ENCODE data around the gene LCN10.
"Not testable (repeated sequence)": the region's sequence is repeated elsewhere in the genome, so short reads cannot be mapped to it uniquely, and the experiment has no call there.

LCN10 gene

DNA sequence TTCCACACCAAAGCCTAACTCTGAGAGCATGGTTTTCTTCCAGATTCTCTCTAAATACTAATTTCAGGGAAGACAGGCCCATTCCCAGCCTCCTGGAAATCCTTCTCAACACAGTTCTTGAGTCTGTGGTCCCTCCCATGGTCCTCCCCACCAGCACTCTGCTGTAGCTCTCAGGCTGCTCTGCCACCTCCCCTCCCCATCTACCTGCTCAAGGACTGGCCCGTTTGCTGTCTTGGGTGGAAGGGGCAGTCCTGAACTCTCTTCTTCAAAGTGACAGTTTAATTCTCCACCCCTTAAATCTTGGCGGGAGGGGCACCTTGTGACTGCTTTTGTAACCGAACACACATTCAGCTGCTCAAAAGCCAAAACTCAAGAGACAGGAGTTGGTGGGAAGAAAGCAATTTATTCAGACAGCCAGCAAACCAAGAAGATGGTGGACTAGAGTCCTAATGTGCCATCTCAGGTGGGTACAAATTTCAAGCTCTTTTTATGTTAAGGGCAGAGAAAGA, 29.2 kb upstream of the LCN10 start:
- DNase-seq, result no peak

DNA sequence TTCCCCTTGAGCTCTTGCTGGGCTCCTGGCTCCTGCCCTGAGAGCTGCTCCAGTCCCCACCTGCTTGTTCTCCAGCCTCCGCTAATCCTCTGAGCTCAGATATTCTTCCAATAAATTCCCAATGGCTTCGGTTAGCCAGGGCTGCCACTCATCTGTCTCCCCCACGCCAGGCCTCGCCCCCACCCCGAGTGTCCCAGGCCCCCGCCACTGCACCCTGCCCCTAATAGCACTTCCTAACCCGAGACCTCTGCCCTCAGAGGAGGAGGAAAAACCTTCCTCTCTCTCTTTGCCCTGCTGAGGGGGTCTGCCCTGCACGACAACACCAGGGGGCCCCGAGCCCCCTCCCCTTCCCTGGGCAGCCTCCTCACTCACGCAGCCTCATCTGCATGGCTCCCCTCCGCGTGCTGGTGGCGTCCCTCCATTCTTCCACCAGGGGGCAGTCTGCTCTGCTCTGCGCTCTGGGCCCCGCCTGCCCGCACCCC, 27.0 kb upstream of the LCN10 start:
- no peak for DNase-seq

DNA sequence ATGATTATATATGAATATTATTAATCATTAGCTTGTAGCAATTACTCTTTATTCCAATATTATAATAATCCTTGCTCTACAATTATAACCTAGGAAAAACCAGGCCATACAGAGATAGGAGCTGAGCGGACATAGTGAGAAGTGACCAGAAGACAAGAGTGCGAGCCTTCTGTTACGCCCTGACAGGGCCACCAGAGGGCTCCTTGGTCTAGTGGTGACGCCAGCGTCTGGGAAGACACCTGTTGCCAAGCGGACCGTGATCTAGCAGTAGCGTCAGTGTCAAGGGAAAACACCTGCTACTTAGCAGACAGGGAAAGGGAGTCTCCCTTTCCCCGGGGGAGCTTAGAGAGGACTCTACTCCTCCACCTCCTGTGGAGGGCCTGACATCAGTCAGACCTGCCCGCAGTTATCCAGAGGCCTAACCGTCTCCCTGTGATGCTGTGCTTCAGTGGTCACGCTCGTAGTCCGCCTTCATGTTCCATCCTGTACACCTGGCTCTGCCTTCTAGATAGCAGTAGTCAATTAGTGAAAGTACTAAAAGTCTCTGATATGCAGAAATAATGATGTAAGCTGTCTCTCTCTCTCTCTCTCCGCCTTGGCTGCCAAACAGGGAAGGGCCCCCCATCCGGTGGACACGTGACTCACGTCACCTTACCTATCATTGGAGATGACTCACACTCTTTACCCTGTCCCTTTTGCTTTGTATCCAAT, 23.8 kb upstream of the LCN10 start:
- DNase-seq, result not testable (repeated sequence)

DNA sequence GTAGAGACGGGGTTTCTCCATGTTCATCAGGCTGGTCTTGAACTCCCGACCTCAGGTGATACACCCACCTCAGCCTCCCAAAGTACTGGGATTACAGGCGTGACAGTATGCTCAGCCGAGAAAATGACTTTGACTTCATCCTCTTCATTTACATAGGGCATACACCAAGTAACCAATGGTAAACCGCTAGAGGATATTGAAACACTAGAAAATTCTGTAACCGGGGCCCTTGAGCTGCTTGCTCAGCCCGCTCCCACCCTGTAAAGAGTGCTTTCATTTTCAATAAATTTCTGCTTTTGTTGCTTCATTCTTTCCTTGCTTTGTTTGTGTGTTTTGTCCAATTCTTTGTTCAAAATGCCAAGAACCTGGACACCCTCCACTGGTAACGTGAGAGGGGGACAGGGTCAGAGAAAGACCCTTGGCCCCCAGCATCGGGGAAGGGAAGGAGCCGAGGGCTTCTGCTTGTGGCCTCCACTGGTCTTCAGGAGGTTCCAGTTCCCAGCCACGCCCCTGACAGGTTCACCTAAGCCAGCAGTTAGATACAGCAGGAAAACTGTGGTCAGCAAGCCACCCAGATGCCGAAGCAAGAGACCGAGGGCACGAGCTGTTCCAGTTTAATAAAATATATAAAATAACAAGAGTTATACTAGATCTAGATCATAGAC, 23.1 kb upstream of the LCN10 start:
- DNase-seq, result not testable (repeated sequence)

DNA sequence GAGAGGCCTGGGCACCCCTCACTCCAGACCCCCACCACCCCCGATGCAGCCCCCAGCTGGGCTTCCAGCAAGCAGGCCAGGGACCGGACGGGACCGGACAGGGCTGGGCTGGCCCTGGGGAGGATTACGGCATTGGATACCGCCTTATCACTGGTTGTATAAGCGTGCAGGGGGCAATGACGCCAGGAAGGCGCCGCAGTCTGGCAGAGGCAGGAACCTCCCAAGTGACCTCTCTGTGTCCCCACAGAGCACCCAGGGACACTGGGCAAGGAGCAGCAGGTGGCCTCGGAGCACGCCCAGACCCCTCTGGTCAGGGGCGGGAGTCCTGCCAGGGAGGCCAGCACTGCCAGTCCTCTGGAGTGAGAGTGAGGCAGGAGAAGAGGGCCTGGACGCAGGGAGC, 22.3 kb upstream of the LCN10 start:
- DNase-seq, result no peak

DNA sequence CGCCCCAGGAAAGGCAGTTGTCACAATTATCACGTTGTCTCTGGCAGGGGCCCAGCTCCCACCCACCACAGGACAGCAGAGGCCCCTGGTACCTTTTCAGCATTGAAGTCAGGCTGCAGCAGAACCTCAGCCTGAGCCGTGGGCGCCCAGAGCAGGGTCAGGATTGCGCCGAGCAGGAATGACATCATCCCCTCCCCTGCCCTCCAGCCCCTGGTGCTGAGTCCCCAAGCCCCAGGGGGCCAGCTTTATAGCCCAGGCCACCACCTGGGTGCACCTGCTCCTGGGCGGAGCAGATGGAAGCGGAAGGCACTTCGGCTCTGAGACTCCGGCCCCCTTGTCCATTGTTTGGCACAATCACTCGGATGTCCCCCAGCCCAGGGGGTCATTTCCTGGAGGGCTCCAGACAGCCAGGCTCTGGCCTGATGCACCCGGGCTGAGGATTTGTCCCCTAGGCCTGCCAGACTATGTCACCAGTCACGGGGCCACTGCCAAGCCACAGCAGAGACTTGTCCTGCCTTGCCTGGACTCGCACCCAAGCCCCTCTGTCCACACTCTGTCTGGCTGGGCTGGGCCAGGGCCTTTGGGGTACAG, 21.7 kb upstream of the LCN10 start, which contains the start of gene LCN15:
Gene LCN15 (minus strand): TSS at position 218 of the 591 bp plus-strand sequence. CDS start 30 bp downstream, at position 188.
- DNase-seq, result no peak

DNA sequence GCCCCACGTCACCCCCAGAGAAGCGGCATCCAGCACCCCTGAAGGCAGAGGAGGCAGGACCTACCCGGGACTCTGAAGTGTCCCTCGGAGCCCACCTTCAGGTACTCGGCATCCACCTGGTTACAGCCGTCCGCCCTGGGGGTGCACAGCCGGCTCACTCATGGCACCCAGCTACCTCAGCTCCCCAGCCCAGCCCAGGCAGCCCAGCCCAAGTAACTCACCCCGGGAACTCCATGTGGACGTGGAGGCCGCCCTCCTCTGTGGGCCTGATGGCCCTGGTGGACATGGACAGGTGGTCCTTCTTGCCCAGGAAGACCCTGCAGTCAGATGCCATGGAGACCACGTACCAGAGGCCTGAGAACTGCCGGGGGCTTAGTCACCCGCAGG, 20.9 kb upstream of the LCN10 start:
- no peak for DNase-seq

DNA sequence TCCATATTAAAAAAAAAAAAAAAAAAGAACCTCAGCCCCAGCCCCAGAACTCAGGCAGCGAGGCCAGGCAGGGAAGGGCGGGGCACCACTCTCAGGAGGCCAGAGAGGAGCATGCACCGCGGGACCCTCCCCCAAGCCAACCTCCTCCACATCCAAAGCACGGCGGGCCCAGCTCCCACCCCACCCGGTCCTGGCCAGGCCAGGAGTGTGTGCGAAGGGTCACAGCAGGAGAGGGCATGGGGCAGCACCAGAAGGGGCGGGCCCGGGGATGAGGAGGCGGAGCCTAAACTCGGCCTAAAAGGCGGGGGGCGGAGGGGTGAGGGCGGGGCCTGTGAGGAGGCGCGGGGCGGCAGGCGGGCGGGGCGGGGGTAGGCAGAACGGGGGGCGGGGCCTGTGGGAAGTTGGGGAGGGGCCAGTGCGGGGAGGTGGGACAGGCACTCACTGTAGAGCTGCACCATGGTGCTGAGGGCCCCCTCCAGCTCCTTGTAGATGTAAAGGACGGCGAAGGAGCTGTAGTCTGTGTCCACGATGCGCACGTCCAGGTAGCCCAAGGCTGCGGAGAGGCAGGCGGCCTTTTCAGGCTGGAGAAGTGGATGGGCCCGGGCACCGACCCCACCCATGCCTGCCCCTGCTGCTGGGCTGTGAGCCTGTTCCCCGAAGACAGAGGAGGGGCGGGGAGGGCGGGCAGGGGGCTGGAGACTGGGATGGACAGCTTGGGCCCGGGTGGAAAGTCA, 20.3 kb upstream of the LCN10 start:
- no peak for DNase-seq

DNA sequence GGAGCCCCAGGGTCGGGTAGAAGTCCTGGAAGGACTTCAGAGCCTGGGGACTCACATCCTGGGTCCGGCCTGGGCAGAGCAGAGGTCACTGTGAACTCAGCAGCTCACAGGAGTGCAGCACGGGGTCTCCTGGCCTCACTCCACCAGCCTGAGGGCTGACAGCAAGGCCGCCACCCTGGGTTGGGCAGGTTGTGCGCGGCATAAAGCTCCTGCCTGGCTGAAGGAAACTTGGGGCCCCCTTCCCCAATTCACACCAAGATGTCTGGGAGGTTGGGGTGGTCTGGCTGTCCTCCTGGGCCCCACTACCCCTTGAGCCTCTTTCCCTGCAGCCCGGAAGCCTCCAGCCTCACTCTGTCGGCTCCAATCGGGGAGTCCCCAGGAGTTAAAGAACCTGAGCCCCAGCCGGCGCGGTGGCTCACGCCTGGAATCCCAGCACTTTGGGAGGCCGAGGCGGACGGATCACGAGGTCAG, 19.5 kb upstream of the LCN10 start:
- no peak for DNase-seq

DNA sequence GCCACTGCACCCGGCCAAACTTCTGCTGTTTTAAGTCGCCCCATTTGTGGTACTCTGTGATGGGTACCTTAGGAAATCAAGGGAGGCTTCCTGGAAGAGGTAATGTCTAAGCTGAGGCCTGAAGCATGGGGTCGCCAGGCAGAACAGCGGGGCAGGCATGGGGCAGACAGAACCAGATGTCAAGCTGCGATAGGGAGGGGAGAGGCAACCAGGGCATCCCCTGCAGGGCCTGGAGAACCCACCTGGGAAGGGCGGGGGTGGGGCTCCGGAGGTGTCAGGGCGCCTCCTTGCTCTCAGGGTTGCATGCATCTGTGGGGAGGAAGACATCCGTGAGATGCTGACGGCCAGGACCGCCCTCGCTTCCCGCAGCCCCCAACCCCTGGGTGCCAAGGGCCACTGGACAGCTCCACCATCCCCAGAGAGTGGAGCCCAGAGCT, 18.8 kb upstream of the LCN10 start:
- DNase-seq, result no peak

DNA sequence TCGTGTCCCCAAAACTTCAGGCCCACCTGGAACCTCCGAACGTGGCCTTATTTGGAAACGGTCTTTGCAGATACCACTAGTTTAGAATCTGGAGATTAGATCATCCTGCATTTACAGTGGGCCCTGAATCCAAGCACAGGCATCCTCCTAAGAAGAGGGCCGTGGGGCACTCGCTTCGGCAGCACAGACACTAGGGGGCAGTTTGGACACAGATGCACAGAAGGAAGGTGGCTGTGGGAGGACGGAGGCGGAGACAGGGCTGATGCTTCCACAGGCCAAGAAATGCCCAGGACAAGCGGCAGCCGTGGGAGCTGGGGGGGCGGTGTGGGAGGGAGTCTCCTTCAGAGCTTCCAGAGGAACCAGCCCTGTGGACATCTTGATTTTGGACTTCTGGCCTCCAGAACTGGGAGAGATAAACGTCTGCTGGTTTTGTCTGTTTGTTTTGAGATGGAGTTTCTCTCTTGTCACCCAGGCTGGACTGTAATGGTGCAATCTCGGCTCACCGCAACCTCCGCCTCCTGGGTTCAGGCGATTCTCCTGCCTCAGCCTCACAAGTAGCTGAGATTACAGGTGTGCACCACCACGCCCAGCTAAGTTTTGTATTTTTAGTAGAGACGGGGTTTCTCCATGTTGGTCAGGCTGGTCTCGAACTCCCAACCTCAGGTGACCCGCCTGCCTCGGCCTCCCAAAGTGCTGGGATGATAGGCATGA, 18.2 kb upstream of the LCN10 start:
- peak; percentile 13 for DNase-seq

DNA sequence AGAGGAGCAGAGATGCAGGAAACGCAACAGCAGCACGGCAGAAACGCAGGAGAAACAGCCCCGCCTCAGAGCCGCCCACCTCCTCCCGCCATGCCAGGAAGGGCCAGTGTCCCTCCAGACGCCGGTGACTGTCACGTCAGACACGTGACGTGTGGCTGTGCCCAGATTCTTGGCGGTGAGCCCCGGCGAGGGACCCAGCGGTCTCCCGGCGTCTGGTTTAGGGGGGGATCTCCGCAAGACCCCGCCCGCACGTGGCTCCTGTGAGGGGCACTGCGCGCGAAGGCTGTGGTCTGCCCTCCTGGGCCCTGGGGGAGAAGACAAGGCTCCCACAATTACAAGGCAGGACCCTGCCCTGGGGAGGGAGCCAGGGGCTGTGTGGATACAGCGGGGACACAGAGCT, 17.7 kb upstream of the LCN10 start:
- DNase-seq, result no peak

DNA sequence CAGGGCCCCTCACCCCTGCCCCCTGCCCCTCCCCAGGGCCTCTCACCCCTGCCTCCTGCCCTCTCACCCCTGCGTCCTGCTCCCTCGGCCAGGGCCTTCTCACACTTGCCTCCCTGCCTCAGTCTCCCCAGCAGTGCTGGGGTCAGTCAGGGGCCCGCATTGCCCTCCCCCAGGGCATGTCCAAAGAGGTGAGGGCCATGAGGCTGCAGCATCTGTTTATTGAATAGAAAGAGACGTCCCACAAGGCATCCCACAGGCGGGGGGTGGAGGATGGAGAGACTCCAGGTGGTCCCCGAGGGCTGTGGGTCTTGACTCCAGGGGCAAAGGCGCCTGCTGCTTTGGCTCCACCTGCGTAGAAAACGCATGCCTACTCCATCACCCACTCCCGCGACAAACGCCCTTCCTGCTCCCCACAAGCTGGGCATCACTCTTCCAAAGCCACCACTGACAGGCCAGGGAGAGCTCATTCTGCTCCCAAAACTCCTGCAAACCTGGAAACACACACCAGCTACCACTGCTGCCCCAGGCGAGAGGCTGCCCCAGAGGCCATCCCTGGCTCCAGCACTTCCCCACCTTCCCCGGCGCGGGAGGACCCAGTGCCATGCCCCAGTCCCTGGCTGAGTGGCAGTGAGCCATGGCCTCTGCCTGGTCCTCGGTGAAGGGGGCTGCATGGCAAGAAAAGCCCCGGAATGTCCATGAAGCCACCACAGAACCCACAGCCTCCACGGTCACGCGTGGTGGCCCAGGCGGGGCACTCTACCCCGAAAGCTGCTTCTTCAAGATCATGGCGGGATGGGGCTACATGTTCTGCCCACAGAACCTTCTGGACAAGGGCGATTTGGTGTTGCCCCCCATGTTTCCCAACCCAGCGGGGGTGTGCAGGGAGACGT, 16.9 kb upstream of the LCN10 start:
- DNase-seq, result no peak

DNA sequence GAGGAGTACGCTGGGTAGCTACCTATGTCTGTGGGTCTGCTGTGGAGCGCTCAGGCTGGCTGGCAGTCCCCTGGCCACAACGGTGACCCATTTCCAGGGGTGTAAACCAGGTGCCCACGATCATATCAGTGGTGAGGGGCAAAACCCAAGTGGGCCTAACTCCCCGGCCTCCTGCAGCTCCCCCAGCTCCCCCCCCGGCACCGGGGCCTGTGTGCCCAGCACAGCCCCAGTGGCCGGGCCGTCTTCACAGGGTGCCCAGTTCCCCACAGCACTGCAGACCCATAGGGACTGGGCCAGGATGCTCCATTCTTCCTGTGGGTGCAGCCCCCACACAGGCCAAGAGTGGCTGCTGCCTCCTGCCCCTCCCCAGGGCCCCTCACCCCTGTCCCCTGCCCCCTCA, 16.3 kb upstream of the LCN10 start:
- DNase-seq, result no peak

DNA sequence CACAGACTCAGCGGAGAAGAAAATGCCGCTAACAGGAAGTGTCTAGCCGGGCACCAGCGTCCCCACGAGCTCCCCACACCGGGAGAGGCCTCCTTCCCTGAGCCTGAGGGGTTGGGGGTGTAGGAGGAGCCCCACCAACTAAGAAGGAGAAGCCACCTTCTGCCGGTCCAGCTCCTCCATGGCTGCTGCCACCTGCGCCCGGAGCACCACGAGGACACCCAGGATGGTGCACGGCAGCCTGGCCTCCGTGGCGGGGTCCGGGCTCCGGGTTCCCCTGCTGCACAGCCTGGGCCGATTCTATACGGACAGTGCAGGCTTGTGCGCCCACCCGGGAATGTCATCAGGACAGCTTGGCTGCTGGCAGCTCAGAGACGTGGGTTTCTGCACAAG, 15.0 kb upstream of the LCN10 start:
- DNase-seq, result no peak

DNA sequence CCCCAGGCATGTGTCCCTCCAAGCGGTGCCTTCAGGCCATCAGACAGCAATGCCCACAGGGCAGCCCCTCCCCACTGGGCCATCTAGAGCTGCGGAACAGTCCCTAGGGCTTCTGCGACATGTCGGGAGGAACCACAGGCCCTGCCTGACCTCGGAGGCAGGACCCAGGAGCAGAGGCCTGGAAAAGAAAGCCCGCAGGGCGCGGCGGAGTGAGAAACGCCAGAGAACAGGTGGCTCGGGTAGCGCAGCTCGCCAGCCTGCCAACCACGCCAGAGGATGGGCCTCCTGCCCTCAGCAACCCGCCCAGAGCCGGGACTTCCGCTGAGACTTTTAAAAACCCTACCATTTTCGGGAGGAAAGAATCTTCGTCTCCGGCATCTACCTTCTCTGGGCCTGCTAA, 14.6 kb upstream of the LCN10 start:
- DNase-seq, result no peak

DNA sequence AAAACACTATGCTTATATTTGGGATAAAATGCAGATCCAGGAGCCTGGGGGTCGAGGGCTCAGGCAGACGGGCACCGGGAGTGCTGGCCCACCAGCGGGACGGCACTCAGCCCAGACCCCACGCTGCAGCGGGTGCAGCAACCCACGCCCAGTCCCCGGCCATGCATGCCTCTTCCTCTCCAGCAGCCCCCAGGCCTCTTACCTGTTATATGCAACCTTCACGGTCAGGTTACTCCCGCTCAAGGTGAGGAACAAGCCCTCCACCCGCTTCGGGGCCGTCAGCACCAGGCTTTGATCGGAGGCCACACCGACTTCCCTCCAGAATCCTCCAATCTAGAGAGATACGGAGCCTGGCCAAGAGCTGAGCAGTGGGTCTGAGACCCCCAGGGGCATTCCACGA, 14.1 kb upstream of the LCN10 start:
- DNase-seq, result no peak

DNA sequence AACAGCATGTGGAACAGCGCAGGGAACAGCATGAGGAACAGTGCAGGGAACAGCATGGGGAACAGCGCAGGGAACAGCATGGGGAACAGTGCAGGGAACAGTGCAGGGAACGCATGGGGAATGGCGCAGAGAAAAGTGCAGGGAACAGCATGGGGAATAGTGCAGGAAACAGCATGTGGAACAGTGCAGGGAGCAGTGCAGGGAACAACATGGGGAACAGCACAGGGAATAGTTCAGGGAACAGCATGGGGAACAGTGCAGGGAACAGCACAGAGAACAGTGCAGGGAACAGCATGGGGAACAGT, 13.3 kb upstream of the LCN10 start:
- DNase-seq, result no peak

DNA sequence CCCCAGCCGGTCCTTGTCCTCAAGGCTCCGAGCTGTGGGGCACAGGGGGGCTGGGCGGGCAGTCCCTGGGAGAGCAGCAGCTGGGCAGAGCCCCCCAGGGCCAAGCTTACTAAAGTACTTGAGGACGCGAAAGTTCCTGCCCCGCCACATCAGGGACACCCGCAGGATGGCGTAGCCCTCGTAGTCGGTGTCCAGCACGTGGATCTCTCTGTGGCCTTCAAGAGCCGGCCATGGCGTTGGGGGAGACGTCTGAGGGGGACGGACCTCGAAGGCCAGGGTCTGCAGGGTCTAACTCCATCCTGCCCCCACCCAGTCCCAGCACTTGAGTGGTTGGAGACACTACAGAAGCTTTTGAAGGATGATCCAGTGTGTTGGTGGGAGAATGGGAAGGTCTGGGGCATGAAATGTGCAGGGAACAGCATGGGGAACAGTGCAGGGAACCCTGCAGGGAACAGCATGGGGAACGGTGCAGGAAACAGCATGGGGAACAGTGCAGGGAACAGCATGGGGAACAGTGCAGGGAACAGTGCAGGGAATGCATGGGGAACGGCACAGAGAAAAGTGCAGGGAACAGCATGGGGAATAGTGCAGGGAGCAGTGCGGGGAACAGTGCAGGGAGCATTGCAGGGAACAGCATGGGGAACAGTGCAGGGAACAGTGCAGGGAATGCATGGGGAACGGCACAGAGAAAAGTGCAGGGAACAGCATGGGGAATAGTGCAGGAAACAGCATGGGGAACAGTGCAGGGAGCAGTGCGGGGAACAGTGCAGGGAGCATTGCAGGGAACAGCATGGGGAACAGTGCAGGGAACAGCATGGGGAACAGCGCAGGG, 12.8 kb upstream of the LCN10 start:
- DNase-seq, result not testable (repeated sequence)

DNA sequence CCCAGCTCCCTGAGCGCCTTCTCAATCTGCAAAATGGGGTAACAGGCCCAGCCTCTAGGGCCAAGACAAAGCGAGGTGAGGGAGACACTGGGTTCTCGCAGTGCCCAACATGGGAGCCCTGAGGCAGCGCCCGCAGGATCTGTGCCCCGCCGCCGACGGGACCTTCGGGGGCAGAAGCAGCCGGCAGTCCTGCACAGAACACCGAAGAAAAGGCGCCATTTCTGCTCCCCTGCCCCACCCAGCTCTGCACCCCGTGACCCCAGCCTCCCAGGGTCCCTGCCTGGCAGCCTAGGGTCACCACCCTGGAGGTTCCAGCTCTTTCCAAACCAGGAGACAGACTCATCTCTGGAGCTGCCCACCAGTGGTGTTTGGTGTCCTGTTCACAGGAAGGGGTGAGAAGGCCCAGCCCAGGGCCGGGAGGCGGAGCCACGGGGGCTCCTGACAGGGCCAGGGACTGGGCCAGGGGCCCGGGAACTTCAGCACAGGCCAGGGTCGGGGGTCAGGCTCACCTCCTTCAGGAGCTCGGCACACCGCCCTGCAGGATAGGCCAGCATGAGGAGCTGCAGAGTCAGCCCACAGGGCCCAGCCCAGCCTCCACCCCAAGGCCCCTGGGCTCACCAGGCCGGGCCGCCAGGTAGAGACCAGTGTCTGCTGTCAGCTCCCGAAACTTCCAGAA, 12.0 kb upstream of the LCN10 start:
- no peak for DNase-seq
